ENCODE results near the gene RRAGA. TPM values are rescaled to one million over a fixed set of nuclear protein-coding genes. Genes with fewer than 3 reads are reported as not detected.

The RRAGA gene
- 60.4 and 61.4 TPM in 2 replicates for total RNA-seq (ENCODE audit: low replicate concordance)

GRCh38 chr9:19048966-19049916, at the start of gene RRAGA:
Gene RRAGA (plus strand): TSS chr9:19049427. CDS start chr9:19049660, 233 bp downstream.

GRCh38 chr9:19033015-19033414, 16.2 kb upstream of the RRAGA start, which contains the start of gene SAXO1:
Gene SAXO1 (minus strand): TSS chr9:19033209. CDS start chr9:19032908, 301 bp downstream.

Other genes with a start within 250 kb of the RRAGA start
- gene SAXO1, start 16.2 kb upstream of the RRAGA start, total RNA-seq (ENCODE audit: low replicate concordance), result under 0.01 and 0.08 TPM in 2 replicates
- 4.3 and 9.3 TPM in 2 replicates for gene HAUS6, start 53.5 kb downstream of the RRAGA start, total RNA-seq (ENCODE audit: low replicate concordance)
- gene PLIN2, start 78.1 kb downstream of the RRAGA start, total RNA-seq (ENCODE audit: low replicate concordance), result 28.3 and 1,623 TPM in 2 replicates
- 32.5 and 39.2 TPM in 2 replicates for gene DENND4C, start 181.3 kb downstream of the RRAGA start, total RNA-seq (ENCODE audit: low replicate concordance)